ENCODE data around the gene VPS26B.

Gene VPS26B

GRCh38 chr11:134246678-134247077 lies 22.2 kb downstream of the VPS26B start:
- in situ Hi-C loops (cut with MboI; ENCODE audit: low sequenced_read_pairs, unreplicated experiment): no loop called here
- DNase-seq (ENCODE audit: low spot score): no peak
- TF ChIP-seq CTCF (IDR thresholded peaks at IDR 0.05; ENCODE audit: borderline replicate concordance, control extremely low read depth, extremely low read depth, insufficient read depth, missing control alignments): no peak

GRCh38 chr11:134248910-134249480 lies 24.5 kb downstream of the VPS26B start:
- DNase-seq (ENCODE audit: low spot score): no peak
- TF ChIP-seq CTCF (IDR thresholded peaks at IDR 0.05; ENCODE audit: borderline replicate concordance, control extremely low read depth, extremely low read depth, insufficient read depth, missing control alignments): no peak
- in situ Hi-C loops (cut with MboI; ENCODE audit: low sequenced_read_pairs, unreplicated experiment): no loop called here

- TF ChIP-seq CTCF (IDR thresholded peaks at IDR 0.05; ENCODE audit: borderline replicate concordance, control extremely low read depth, extremely low read depth, insufficient read depth, missing control alignments): no peak
- in situ Hi-C loops (cut with MboI; ENCODE audit: low sequenced_read_pairs, unreplicated experiment): no loop called here
- DNase-seq (ENCODE audit: low spot score): no peak
Measured at GRCh38 chr11:134250246-134250645, 25.8 kb downstream of the VPS26B start.

- DNase-seq (ENCODE audit: low spot score): no peak
- in situ Hi-C loops (cut with MboI; ENCODE audit: low sequenced_read_pairs, unreplicated experiment): no loop called here
Measured at GRCh38 chr11:134250675-134251074, 26.2 kb downstream of the VPS26B start.

GRCh38 chr11:134252346-134253187 lies 28.1 kb downstream of the VPS26B start:
- no peak for DNase-seq (ENCODE audit: low spot score)
- in situ Hi-C loops (cut with MboI; ENCODE audit: low sequenced_read_pairs, unreplicated experiment): no loop called here
- no peak for TF ChIP-seq CTCF (IDR thresholded peaks at IDR 0.05; ENCODE audit: borderline replicate concordance, control extremely low read depth, extremely low read depth, insufficient read depth, missing control alignments)

More at GRCh38 chr11:134250675-134251074, 26.2 kb downstream of the VPS26B start:
- TF ChIP-seq CTCF (IDR thresholded peaks at IDR 0.05; ENCODE audit: borderline replicate concordance, control extremely low read depth, extremely low read depth, insufficient read depth, missing control alignments): no peak

GRCh38 chr11:134253188-134253993 lies 28.9 kb downstream of the VPS26B start, which contains the start of the genes ACAD8 and THYN1:
TSS of gene ACAD8 (plus strand) at chr11:134253568. CDS start at chr11:134253601, 33 bp downstream.
TSS of gene THYN1 (minus strand) at chr11:134253352. CDS start at chr11:134252882, 470 bp downstream.
- peak; percentile 99 for DNase-seq (ENCODE audit: low spot score)
- TF ChIP-seq CTCF (IDR thresholded peaks at IDR 0.05; ENCODE audit: borderline replicate concordance, control extremely low read depth, extremely low read depth, insufficient read depth, missing control alignments): no peak
- in situ Hi-C loops (cut with MboI; ENCODE audit: low sequenced_read_pairs, unreplicated experiment): no loop called here
